GM12875 (cell line): ENCODE results near the gene ARRDC4.
A peak's percentile ranks its signal among the peaks of the same experiment; 100 is the strongest.

ENCODE experiments used
- H3K4me3 ChIP-seq: one replicate; pipeline ENCODE4 v1.5.1; 2011; ENCODE audit warnings: low read depth, low read length, control low read depth
- TF ChIP-seq, protein P1 (sequence below): IDR thresholded peaks from 2 replicates; pipeline ENCODE4 v1.5.1; 2011; ENCODE audit warnings: low read depth, mild to moderate bottlenecking, control low read depth, inconsistent platforms, low read length, moderate library complexity, borderline replicate concordance; ENCODE audit not compliant: insufficient read depth

The ARRDC4 gene

DNA sequence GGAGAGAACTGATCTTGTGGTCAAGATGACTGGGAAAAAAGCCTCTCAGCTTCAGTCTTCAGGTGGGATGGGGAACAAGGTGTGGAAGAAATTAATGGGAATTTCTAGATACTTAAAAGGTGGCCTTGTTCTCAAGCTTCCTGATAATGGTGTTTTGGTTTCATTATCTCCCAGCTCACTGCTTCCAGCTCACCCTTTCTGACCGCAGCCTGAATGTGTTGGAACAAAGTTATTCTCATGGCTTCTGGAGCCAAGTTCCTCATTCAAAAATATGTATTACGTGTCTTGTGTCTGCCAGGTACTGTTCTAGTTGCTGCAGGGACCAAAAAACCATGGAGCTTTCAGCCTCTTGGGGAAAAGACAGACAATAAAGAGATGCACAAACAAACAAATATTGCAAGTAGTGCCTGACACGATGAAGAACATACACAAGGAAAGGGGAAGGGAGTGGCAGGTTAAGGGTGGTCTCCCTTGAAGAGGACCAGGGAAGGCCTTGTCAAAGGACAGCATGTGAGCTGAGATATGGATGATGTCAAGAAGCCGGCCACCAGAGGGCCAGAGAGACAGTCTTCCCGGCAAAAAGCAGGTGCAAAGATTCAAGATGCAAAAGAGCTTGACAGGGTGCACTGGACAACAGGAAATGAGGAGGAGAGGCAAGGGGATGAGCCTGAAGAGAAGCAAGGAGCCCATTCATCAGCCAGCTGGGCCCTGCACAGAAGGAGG is 35.5 kb downstream of the ARRDC4 start:
- TF ChIP-seq, protein P1, sequence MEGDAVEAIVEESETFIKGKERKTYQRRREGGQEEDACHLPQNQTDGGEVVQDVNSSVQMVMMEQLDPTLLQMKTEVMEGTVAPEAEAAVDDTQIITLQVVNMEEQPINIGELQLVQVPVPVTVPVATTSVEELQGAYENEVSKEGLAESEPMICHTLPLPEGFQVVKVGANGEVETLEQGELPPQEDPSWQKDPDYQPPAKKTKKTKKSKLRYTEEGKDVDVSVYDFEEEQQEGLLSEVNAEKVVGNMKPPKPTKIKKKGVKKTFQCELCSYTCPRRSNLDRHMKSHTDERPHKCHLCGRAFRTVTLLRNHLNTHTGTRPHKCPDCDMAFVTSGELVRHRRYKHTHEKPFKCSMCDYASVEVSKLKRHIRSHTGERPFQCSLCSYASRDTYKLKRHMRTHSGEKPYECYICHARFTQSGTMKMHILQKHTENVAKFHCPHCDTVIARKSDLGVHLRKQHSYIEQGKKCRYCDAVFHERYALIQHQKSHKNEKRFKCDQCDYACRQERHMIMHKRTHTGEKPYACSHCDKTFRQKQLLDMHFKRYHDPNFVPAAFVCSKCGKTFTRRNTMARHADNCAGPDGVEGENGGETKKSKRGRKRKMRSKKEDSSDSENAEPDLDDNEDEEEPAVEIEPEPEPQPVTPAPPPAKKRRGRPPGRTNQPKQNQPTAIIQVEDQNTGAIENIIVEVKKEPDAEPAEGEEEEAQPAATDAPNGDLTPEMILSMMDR = 0 out of 2 replicates have a peak, but pooled peaks have one; percentile 2
- no peak overlapping the region for H3K4me3 ChIP-seq

- TF ChIP-seq, protein P1 = no peak
- H3K4me3 ChIP-seq = no peak overlapping the region
Measured at GRCh38 chr15:97998307-97999071, 38.0 kb downstream of the ARRDC4 start.

- no peak overlapping the region for H3K4me3 ChIP-seq
- TF ChIP-seq, protein P1 = no peak
Measured at GRCh38 chr15:98000249-98001203, 40.0 kb downstream of the ARRDC4 start.

DNA sequence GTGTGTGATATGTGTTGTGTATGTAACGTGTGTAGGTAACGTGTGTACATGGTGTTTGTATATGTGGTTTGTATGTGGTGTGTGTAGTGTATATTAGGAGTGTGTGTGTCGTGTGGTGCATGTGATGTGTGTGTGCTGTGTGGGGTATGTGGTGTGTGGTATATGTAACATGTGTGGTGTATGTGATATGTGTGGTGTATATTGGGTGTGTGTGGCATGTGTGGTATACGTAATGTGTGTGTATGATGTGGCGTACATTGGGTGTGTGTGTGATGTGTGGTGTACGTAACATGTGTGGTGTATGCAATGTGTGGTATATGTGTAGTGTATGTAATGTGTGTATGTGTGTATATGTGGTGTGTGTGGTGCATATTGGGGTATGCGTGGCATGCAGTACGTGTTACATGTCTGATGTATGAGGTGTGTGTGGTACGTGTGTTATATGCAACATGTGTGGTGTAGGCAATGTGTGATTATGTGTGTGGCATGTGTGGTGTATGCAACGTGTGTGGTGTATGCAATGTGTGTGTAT is 41.2 kb downstream of the ARRDC4 start:
- TF ChIP-seq, protein P1 = no peak
- H3K4me3 ChIP-seq = no peak overlapping the region

DNA sequence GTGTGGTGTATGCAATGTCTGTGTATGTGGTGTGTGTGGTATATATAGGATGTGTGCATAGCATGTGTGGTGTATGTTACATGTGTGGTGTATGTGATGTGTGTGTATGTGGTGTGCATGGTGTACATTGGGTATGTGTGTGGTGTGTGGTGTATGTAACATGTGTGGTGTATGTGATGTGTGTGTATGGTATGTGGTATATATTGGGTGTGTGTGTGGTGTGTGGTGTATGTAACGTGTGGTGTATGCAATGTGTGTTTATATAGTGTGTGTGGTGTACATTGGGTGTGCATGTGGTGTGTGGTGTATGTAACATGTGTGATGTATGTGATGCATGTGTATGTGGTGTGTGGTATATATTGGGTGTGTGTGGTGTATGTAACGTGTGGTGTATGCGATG is 41.9 kb downstream of the ARRDC4 start:
- H3K4me3 ChIP-seq = no peak overlapping the region
- TF ChIP-seq, protein P1 = no peak

GRCh38 chr15:98002866-98003265 is 42.4 kb downstream of the ARRDC4 start:
- TF ChIP-seq, protein P1 = no peak

More at GRCh38 chr15:98002866-98003265, 42.4 kb downstream of the ARRDC4 start:
- H3K4me3 ChIP-seq = no peak overlapping the region
